Testis (tissue), 3 donors: ENCODE data around the gene TMEM123. TPM values are rescaled to one million over a fixed set of nuclear protein-coding genes. Genes with fewer than 3 reads are reported as not detected.
"Not testable (repeated sequence)": the region's sequence is repeated elsewhere in the genome, so short reads cannot be mapped to it uniquely, and the experiment has no call there.

Experiments
- DNase-seq: peaks from one replicate; pipeline ENCODE4 v3.0.0-alpha.2; 2019
- H3K27ac ChIP-seq, 2 donors: fragments of 200-600 bp; sonication (generic); one replicate each; pipeline ENCODE4 v1.5.1; 2019
- H3K27me3 ChIP-seq: fragments of 200-600 bp; sonication (generic); one replicate; pipeline ENCODE4 v1.5.1; 2019
- H3K36me3 ChIP-seq: fragments of 200-600 bp; sonication (generic); one replicate; pipeline ENCODE4 v1.5.1; 2017; ENCODE audit warnings: low read depth; ENCODE audit errors: missing control alignments
- H3K4me1 ChIP-seq: fragments of 200-600 bp; sonication (generic); one replicate; pipeline ENCODE4 v1.5.1; 2019
- H3K4me3 ChIP-seq, 2 donors: fragments of 200-600 bp; sonication (generic); one replicate each; pipeline ENCODE4 v1.5.1; 2017 to 2019
- H3K9me3 ChIP-seq: fragments of 200-600 bp; sonication (generic); one replicate; pipeline ENCODE4 v1.5.1; 2017
- CTCF ChIP-seq, 3 experiments: fragments of 450-650 bp in 2 of 3; fragments of 200-600 bp in 1 of 3; sonication (generic) in 1 of 3; IDR thresholded peaks; one replicate each; pipeline ENCODE4 v1.5.1; 2016 to 2019; ENCODE audit warnings: antibody characterized with exemption in 3 of 3, mild to moderate bottlenecking in 2 of 3, moderate library complexity in 1 of 3
- POLR2A ChIP-seq: fragments of 450-650 bp; IDR thresholded peaks from one replicate; pipeline ENCODE4 v1.6.1; 2017; ENCODE audit warnings: antibody characterized with exemption, mild to moderate bottlenecking, moderate library complexity
- WGBS, 2 donors: methylation state at CpG; one replicate each; pipeline ENCODE4 v1.1.5; 2018; 5-methylcytosine and 5-hydroxymethylcytosine counted together
- intact Hi-C: fragments of 100-400 bp; cut with DNase I; formaldehyde crosslinking; loops from one replicate; pipeline ENCODE4 v1.15.1; 2023; ENCODE audit warnings: low total_unique reads
- polyA plus RNA-seq: library from polyadenylated mRNA; stranded (reverse); fragments of 350-450 nt; fragmentation: Illumina TruSeq; extraction: RNeasy Lipid Tissue Mini Kit (QIAGEN cat#74804); gene quantifications from one replicate; pipeline ENCODE4 v1.2.3, GENCODE V29; 2014; ENCODE audit warnings: low read depth, low replicate concordance; ENCODE audit not compliant: insufficient read depth
- total RNA-seq, 2 donors: library from RNA; depleted of rRNA; stranded (reverse); fragments of >200 nt; gene quantifications; one replicate each; pipeline ENCODE4 v1.2.3, GENCODE V29; 2016

Gene TMEM123
- total and polyA plus RNA-seq, 3 donors from 2014 or later = 137 to 218 (median 177) TPM

DNA sequence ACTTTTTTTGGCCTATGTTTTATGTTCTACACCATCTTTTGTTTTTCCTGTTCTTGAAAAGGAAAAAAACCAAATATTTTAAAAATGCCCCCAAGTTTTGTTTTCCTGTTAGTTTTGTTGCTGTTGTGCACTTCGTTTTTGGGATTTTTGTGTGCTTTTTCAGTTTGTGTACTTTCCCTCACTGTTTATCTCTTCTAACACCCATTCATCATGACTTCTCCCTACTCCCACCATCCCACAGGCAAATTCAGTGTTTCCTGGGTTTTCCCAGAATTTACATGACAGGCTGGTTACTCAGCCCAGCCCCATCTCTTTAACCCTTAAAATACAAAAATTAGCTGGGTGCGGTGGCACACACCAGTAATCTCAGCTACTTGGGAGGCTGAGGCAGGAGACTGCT is 15.6 kb downstream of the TMEM123 start:
- intact Hi-C loops = no loop called here
- Histone ChIP-seq H3K4me3 (no peak overlapping the region), H3K27ac (no peak overlapping the region), H3K4me1 (no peaks in the 10 kb centered on the region), H3K9me3 (no peaks in the 10 kb centered on the region), H3K36me3 (no peaks in the 10 kb centered on the region), H3K27me3 (no peaks in the 10 kb centered on the region)
- no peak for DNase-seq
- 79 to 83% methylated on average over 2 of the region's 2 CpGs for WGBS, 2 donors
- no peak for TF ChIP-seq POLR2A
- no peak for TF ChIP-seq CTCF (IDR thresholded peaks at IDR 0.05)

DNA sequence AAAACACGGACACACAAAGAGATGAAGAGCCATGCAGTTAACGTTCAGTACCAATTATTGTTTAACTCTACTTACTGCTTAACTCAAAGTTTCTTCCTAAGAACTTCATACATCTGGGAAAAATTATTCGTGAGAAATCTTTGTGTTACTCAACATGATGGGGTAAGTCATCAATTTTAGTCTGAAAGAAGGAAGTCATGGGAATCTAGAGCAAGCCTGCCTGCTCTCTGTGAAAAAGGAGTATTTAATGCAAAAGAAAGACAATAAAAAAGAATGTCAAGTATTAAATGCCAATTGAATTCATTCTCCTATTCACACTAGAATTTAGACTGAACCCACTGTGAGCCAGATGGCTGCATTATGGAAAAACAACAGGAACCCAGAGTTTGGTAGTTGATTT is 16.0 kb downstream of the TMEM123 start:
- no peak for DNase-seq
- no peaks in the 10 kb centered on the region for H3K4me1 ChIP-seq
- intact Hi-C loops = no loop called here
- no peak overlapping the region for H3K4me3 ChIP-seq
- H3K9me3 ChIP-seq = no peaks in the 10 kb centered on the region
- no peaks in the 10 kb centered on the region for H3K27me3 ChIP-seq
- no peak for TF ChIP-seq CTCF (IDR thresholded peaks at IDR 0.05)
- no peak for TF ChIP-seq POLR2A
- H3K36me3 ChIP-seq = no peaks in the 10 kb centered on the region
- H3K27ac ChIP-seq = no peak overlapping the region
- WGBS, 2 donors = 83 to 84% methylated on average over 3 of the region's 3 CpGs

DNA sequence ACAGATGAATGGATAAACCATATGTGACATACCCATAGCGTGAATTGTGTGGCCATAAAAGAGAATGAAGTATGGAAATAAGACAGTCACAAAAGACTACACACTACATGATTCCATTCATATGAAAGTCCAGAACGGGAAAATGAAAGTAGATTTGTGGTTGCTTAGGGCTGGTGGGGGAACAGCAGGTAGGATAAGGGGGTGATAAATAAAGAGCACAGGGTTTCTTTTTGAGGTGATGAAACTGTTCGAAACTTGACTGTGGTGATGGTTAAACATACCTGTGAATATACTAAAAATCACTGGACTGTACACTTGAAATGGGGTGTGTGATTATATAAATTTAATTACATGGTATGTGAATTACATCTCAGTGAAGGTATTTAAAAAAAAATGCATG is 16.9 kb downstream of the TMEM123 start:
- Histone ChIP-seq H3K9me3 (no peaks in the 10 kb centered on the region), H3K4me1 (no peaks in the 10 kb centered on the region), H3K4me3 (no peak overlapping the region), H3K36me3 (no peaks in the 10 kb centered on the region), H3K27ac (no peak overlapping the region), H3K27me3 (no peaks in the 10 kb centered on the region)
- DNase-seq = no peak
- intact Hi-C loops = no loop called here
- WGBS, 2 donors = 89 to 92% methylated on average over 3 of the region's 3 CpGs
- no peak for TF ChIP-seq CTCF (IDR thresholded peaks at IDR 0.05)
- TF ChIP-seq POLR2A = no peak

GRCh38 chr11:102433571-102433970 is 19.0 kb downstream of the TMEM123 start:
- H3K4me3 ChIP-seq, DNase-seq, H3K27me3 ChIP-seq, intact Hi-C loops, H3K9me3 ChIP-seq, H3K27ac ChIP-seq, H3K4me1 ChIP-seq, H3K36me3 ChIP-seq: not testable (repeated sequence)
- WGBS, 2 donors = 97% methylated on average over 3 of the region's 3 CpGs

GRCh38 chr11:102432560-102432959 is 20.0 kb downstream of the TMEM123 start:
- H3K27ac ChIP-seq, DNase-seq, H3K4me1 ChIP-seq, H3K9me3 ChIP-seq, H3K27me3 ChIP-seq, intact Hi-C loops, H3K4me3 ChIP-seq, H3K36me3 ChIP-seq: not testable (repeated sequence)
- 100% methylated on average over 1 to 2 of the region's 2 CpGs for WGBS, 2 donors

DNA sequence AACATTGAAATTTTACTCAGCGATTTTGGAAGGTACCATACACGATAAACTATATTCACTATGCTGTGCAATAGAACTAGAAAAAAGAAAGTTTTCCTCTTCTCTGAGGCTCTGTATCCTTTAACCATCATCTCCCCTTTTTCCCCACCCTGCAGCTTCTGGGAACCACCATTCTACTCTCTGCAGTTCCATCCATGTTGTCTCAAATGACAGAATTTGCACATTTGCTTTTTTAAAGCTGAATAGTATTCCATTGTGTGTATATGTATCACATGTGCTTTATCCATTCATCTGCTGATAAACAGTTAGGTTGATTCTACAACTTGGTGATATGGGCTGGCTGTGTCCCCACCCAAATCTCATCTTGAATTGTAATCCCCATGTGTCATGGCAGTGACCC is 21.2 kb downstream of the TMEM123 start:
- no peaks in the 10 kb centered on the region for H3K36me3 ChIP-seq
- no peak for DNase-seq
- no peak overlapping the region for H3K27ac ChIP-seq
- no peaks in the 10 kb centered on the region for H3K27me3 ChIP-seq
- H3K9me3 ChIP-seq = no peaks in the 10 kb centered on the region
- TF ChIP-seq CTCF (IDR thresholded peaks at IDR 0.05) (no peak), POLR2A (no peak)
- 95 to 96% methylated on average over 2 of the region's 2 CpGs for WGBS, 2 donors
- no peaks in the 10 kb centered on the region for H3K4me1 ChIP-seq
- H3K4me3 ChIP-seq = no peak overlapping the region
- intact Hi-C loops = no loop called here
